Activated CD4-positive, alpha-beta T cell treated with anti-CD3 and anti-CD28 coated beads, Interleukin-2, amount 10 ng/mL, durations not matched to agents 24 days and 14 days (primary cell): ENCODE results near the gene MMAB. TPM values are rescaled to one million over a fixed set of nuclear protein-coding genes. Genes with fewer than 3 reads are reported as not detected.
A peak's percentile ranks its signal among the peaks of the same experiment; 100 is the strongest.

Experiments used
- DNase-seq: peaks from one replicate; pipeline ENCODE4 v3.0.0; 2022
- H3K27ac Mint-ChIP-seq: one replicate; pipeline ENCODE4 v1.8.0; 2022; ENCODE audit warnings: mild to moderate bottlenecking, mixed read lengths
- H3K27me3 Mint-ChIP-seq: one replicate; pipeline ENCODE4 v1.8.0; 2022; ENCODE audit warnings: mixed read lengths
- H3K36me3 Mint-ChIP-seq: one replicate; pipeline ENCODE4 v1.8.0; 2022; ENCODE audit warnings: low read depth, mild to moderate bottlenecking, mixed read lengths
- H3K4me1 Mint-ChIP-seq: one replicate; pipeline ENCODE4 v1.8.0; 2021; ENCODE audit warnings: mixed read lengths
- H3K4me3 Mint-ChIP-seq: one replicate; pipeline ENCODE4 v1.8.0; 2022; ENCODE audit warnings: mild to moderate bottlenecking, moderate library complexity, mixed read lengths
- H3K9me3 Mint-ChIP-seq: one replicate; pipeline ENCODE4 v1.8.0; 2021; ENCODE audit warnings: mixed read lengths
- intact Hi-C: fragments of 100-400 bp; cut with micrococcal nuclease; formaldehyde crosslinking; loops from one replicate; pipeline ENCODE4 v1.15.1; 2023
- total RNA-seq: library from RNA; stranded (reverse); gene quantifications from 2 replicates; pipeline ENCODE4 v1.2.3, GENCODE V29; 2022

The MMAB gene
- total RNA-seq, 1 donor from 2014 or later, result 44.3 TPM

DNA sequence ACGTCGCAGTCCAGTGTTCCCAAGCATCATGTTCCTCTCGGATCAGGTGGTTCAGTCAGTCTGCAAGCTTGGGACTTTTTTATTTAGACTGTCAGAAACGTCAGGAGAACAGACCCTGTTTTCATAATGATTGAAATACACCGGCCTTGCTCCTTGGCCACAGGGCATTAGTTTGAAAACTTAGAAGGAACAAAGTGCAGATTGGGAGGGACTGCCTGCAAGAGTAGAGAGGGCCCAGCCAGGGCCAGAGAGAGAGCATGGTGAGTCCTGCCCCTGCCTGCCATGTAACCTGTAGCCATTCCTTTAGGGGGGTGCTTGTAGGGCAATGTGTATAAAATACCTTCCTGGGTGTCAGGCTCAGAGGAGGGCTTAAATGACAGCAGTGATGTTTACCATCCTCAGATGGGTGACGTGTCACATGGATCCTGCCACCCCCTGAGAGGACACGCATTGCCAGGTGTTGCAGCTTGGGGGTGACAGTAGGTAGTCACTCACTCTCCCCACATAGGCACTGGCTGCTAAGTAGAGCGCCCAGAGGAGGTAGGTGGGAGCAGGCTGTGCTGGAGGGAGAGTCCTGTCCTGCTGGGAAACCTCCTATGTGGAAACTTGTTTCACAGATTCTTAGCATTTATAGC is 45.7 kb downstream of the MMAB start:
- intact Hi-C loops, result no loop called here
- no peak overlapping the region for H3K4me3 Mint-ChIP-seq
- no peak overlapping the region for H3K27ac Mint-ChIP-seq
- H3K9me3 Mint-ChIP-seq, result no peaks in the 10 kb centered on the region
- no peaks in the 10 kb centered on the region for H3K27me3 Mint-ChIP-seq
- H3K4me1 Mint-ChIP-seq, result no peaks in the 10 kb centered on the region
- H3K36me3 Mint-ChIP-seq, result peaks cover 8% of the 10 kb centered on the region
- DNase-seq, result no peak

DNA sequence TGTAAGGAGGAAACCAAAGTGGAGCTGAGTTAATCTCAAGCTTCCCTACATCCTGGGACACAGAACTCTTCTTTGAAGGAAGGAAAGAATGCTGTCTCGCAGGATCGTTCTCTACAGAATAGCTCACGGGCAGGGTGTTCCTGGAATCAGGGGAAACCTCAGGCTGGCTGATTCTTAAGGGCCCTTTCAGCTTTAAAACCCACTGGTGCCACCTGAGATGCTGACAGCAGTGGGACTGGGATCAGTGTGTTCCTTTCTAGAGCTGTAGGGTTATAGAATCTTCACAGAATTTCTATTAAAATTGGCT is 48.1 kb downstream of the MMAB start:
- intact Hi-C loops, result no loop called here
- peaks cover 14% of the 10 kb centered on the region for H3K36me3 Mint-ChIP-seq
- H3K9me3 Mint-ChIP-seq, result no peaks in the 10 kb centered on the region
- no peaks in the 10 kb centered on the region for H3K27me3 Mint-ChIP-seq
- no peak overlapping the region for H3K27ac Mint-ChIP-seq
- DNase-seq, result no peak
- H3K4me1 Mint-ChIP-seq, result no peaks in the 10 kb centered on the region
- no peak overlapping the region for H3K4me3 Mint-ChIP-seq

DNA sequence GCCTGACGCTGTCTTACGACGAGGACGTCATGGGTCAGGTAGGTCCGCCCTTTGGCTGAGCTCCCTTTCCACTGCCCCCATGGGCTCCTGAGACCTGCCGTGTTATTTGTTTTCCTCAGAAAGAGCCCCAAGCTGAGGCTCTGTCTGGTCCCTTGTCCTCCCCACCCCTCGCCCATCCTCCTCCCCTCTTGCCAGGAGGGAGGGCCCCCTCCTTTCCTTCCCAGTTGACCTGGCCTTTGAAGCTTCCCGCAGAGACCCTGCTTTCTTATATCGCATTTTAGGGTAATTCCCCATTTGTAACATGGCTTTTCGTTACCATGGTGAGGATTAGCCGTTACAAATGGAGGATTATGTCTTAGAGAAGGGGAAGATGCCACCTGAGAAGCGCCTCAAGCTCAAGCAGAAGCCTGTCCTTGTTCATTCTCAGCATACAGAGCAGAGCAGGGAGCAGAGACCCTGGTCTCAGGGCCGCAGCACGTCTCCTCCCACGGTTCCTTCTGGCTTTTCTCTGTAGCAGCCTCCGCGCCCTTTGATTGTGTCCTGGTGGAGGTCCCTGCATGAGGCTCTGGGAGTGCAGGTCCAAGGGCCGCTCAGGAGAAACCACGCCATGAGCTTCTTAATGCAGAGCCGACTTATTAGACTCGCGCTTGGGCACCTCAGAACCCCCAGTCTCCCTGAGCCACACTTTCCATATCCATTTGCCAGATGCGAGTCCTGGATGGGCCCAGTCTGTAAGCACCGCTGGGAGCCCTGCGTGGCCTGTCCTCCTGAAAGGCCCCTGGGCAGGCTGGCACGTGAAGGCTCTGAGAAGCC is 48.6 kb downstream of the MMAB start:
- Mint-ChIP-seq H3K9me3 (no peaks in the 10 kb centered on the region), H3K36me3 (peaks cover 16% of the 10 kb centered on the region), H3K4me3 (no peak overlapping the region), H3K4me1 (no peaks in the 10 kb centered on the region), H3K27ac (no peak overlapping the region), H3K27me3 (no peaks in the 10 kb centered on the region)
- intact Hi-C loops, result no loop called here
- no peak for DNase-seq

DNA sequence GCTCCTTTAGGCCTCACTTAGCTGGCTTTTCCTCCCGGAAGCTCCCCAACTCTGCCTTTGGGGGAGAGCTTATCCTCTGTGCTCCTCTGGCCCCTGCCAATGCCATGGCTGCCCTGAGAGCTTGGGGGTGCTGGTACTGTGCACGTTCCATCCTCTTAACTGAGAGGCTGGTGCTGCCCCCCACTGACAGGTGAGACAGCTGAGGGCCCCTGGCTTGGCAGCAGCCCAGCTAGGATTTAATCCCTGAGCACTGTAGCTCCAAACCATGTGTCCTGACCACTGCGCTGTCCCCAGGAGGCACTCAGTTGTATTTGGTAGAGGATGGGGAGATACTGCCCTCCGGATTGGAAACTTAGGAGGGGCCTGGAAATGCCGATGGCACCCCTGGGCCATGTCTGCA is 49.8 kb downstream of the MMAB start:
- no peak for DNase-seq
- intact Hi-C loops, result no loop called here

DNA sequence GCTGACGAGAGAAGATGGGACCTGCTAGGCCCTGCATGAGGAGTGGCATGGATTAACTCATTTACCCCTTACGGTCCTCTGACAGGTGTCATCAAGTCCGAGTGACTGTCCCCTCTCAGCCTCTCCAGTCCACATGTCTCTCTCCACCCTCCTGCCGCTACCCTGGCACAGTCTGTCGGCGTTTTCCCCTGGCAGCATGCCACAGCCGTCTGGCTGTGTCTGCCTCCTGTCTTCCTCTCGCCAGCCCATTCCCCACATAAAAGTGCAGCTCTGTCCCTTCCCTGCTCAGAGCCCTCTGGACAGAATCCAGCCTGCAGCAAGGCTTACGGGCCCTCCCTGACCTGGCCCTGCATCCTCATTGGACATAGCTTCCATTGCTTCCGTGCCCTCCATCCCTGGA is 50.2 kb downstream of the MMAB start:
- intact Hi-C loops, result no loop called here
- H3K4me1 Mint-ChIP-seq, result no peaks in the 10 kb centered on the region
- DNase-seq, result no peak
- no peaks in the 10 kb centered on the region for H3K9me3 Mint-ChIP-seq
- H3K27me3 Mint-ChIP-seq, result no peaks in the 10 kb centered on the region
- no peak overlapping the region for H3K27ac Mint-ChIP-seq
- peaks cover 19% of the 10 kb centered on the region for H3K36me3 Mint-ChIP-seq
- no peak overlapping the region for H3K4me3 Mint-ChIP-seq

More for the DNA sequence above, 49.8 kb downstream of the MMAB start:
- no peaks in the 10 kb centered on the region for H3K9me3 Mint-ChIP-seq
- no peaks in the 10 kb centered on the region for H3K4me1 Mint-ChIP-seq
- H3K27me3 Mint-ChIP-seq, result no peaks in the 10 kb centered on the region
- H3K4me3 Mint-ChIP-seq, result no peak overlapping the region
- H3K36me3 Mint-ChIP-seq, result peaks cover 19% of the 10 kb centered on the region
- H3K27ac Mint-ChIP-seq, result no peak overlapping the region

DNA sequence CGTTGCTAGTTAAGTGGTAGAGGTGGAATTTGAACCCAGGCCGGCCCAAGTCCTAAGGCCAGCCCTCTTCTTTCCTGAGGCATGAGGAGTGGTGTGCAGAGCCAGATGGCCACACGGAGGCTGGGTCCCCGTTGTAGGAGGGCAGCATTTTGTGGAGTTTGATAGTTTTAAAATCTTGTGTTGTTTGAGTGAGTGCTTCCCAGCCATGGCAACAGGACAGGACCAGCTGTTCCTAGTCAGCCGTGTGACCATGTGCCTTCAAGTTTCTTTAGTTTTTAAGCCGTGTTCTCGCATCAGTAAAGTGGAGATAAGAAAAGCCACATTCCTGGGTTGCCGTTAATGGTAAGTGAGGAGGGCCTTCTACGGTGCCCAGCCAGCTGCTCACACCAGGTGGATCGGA is 51.5 kb downstream of the MMAB start:
- no peak overlapping the region for H3K4me3 Mint-ChIP-seq
- H3K36me3 Mint-ChIP-seq, result peaks cover 25% of the 10 kb centered on the region
- DNase-seq, result no peak
- no peaks in the 10 kb centered on the region for H3K27me3 Mint-ChIP-seq
- no peaks in the 10 kb centered on the region for H3K4me1 Mint-ChIP-seq
- intact Hi-C loops, result no loop called here
- H3K9me3 Mint-ChIP-seq, result no peaks in the 10 kb centered on the region
- H3K27ac Mint-ChIP-seq, result no peak overlapping the region

DNA sequence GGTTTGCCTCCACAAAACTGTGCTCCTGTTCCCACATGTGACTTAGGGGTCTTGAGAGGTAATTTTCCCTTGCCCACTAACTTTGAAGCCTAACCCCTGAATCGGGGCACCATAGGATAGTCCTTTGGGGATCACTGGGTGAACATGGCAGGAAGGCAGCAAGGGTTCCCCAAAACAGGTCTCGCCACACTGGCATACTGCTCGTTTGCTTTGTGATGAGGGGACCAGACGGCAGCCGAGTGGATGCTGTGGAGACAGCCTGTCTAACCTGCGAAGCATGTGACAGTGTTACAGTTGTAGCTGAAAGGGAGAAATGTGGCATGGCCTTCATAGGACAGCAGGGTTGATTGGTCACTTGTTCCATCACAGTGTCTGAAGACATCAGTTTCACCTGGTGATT is 53.5 kb downstream of the MMAB start:
- intact Hi-C loops, result no loop called here
- no peaks in the 10 kb centered on the region for H3K27me3 Mint-ChIP-seq

DNA sequence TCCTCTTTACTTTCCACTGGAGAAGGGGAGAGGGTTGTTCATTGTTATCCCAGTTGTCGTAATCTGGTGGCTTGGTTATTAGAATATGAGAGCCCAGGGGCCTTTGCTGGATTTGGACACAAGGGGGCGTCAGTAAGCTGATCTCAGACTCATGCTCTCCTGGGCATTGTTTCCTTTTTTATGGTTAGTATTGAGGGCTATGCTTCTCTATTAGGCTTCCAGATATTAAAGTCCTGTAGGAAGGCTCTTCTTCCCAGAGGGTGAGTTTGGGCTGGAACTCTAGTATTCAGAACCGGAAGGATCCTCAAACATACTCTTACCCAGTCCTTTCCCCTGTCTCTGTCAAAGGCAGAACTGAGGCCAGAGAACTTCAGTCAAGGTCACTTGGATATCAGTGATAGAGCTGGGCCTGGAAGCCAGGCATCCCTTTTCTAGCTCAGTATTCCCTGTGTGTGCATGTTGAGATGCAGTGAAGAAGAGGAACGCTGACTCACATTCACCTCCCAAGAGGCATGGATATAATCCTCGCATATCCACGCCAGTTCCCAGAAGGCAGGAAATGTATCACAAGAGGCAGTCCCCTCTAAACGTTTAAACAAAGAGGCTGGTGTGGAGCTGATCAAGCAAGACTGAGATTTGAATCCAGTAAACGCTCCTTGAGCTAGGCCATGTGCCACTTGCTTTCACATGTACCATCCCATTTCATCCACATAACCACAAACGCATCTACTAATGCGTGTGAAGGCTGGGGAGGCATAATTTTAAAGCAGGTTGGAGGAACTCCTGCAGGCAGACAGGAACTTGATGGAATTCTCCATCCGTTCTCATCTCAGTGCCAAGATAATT is 54.3 kb downstream of the MMAB start:
- H3K36me3 Mint-ChIP-seq, result peaks cover 30% of the 10 kb centered on the region

More for the DNA sequence above, 53.5 kb downstream of the MMAB start:
- Mint-ChIP-seq H3K9me3 (no peaks in the 10 kb centered on the region), H3K27ac (no peak overlapping the region), H3K4me3 (no peak overlapping the region), H3K36me3 (peaks cover 26% of the 10 kb centered on the region), H3K4me1 (no peaks in the 10 kb centered on the region)
- no peak for DNase-seq

DNA sequence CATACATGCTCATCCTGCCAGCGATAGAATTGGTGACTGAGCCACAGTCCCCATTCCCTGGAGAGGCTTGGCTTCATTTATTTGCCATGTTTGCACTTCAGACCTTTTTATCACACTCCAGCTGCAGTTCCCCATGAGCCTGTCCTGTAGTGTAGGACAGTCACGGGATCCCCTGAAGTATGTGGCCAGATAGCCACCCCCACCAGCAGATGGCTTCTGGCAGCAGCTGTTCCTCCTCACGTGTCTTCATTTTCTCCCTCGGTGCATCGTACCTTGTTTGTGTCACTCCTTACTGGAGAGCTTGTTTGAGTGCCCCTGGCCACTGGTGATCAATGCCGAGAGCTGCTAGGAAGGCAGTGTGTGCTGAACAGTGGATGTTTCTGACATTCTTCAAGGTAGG is 55.7 kb downstream of the MMAB start:
- Mint-ChIP-seq H3K4me1 (no peaks in the 10 kb centered on the region), H3K36me3 (peaks cover 36% of the 10 kb centered on the region), H3K27me3 (no peaks in the 10 kb centered on the region), H3K4me3 (no peak overlapping the region), H3K9me3 (no peaks in the 10 kb centered on the region), H3K27ac (no peak overlapping the region)
- intact Hi-C loops, result no loop called here
- no peak for DNase-seq

More for the DNA sequence above, 54.3 kb downstream of the MMAB start:
- intact Hi-C loops, result no loop called here
- Mint-ChIP-seq H3K27me3 (no peaks in the 10 kb centered on the region), H3K4me1 (no peaks in the 10 kb centered on the region), H3K9me3 (no peaks in the 10 kb centered on the region), H3K27ac (no peak overlapping the region), H3K4me3 (no peak overlapping the region)
- DNase-seq, result peak; percentile 86

DNA sequence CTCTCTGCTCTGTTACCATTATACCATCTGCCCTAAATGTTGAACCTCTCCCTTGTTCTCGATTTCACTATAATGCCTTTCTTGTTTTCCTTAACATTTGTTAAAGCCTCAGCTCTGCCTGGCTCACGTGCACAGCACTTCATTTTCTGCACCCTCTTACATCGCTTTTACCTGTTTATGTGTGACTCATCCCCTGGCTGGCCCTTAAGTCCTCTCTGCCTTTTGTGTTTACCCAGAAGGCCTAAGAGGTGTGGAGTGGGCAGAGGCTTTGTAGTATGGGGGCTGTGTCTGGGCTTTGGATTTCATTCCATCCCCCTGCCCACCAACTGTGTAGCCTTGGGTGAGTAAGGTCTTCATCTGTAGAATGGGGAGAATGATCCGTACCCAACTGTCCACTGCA is 59.3 kb downstream of the MMAB start:
- intact Hi-C loops, result no loop called here
- Mint-ChIP-seq H3K4me1 (no peaks in the 10 kb centered on the region), H3K4me3 (no peak overlapping the region), H3K27ac (no peak overlapping the region), H3K9me3 (no peaks in the 10 kb centered on the region), H3K36me3 (peaks cover 44% of the 10 kb centered on the region), H3K27me3 (no peaks in the 10 kb centered on the region)
- no peak for DNase-seq

DNA sequence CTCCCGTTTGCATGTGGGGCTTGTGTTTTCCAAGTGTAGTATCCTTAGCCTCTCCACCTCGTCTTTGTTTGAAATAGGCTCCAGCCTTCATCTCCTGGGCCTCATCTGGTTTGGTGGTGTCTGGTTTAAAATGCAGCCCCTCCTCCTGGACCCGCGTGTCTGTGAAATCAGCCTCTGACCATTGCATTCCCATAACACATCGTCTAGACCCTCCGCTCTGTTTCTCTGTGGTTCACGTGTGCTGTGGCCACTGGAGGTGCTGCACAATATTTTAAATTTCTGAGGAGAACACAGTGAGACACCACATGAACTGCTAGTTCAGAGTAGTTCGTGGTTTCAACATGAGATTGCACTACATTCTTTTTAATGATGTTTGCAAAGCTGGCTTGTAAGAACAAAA is 60.3 kb downstream of the MMAB start:
- H3K4me1 Mint-ChIP-seq, result no peaks in the 10 kb centered on the region
- no peak overlapping the region for H3K27ac Mint-ChIP-seq
- H3K36me3 Mint-ChIP-seq, result peaks cover 47% of the 10 kb centered on the region
- no peak for DNase-seq
- no peak overlapping the region for H3K4me3 Mint-ChIP-seq
- H3K27me3 Mint-ChIP-seq, result no peaks in the 10 kb centered on the region
- no peaks in the 10 kb centered on the region for H3K9me3 Mint-ChIP-seq
- intact Hi-C loops, result no loop called here

DNA sequence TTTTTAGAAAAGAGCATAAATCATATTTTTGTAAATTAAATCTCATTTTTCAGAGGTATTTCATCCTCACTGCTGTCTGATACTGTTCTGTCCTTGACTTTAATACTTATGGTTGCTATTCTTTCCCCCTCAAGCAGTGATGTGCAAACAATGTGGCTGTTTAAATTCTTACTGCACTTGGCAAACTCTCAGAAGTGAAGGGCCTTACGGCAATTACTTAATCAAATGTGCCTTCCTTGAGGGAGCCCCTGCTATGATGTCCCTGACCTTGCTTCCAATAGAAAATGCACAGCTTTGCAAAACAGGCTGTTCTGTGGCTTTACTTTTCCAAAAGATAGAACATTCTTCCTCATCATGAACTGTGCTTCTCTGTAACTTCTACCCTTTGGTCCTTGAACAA is 60.7 kb downstream of the MMAB start:
- Mint-ChIP-seq H3K4me1 (no peaks in the 10 kb centered on the region), H3K9me3 (no peaks in the 10 kb centered on the region), H3K27me3 (no peaks in the 10 kb centered on the region), H3K27ac (no peak overlapping the region), H3K36me3 (peaks cover 45% of the 10 kb centered on the region), H3K4me3 (no peak overlapping the region)
- DNase-seq, result no peak
- intact Hi-C loops, result no loop called here

DNA sequence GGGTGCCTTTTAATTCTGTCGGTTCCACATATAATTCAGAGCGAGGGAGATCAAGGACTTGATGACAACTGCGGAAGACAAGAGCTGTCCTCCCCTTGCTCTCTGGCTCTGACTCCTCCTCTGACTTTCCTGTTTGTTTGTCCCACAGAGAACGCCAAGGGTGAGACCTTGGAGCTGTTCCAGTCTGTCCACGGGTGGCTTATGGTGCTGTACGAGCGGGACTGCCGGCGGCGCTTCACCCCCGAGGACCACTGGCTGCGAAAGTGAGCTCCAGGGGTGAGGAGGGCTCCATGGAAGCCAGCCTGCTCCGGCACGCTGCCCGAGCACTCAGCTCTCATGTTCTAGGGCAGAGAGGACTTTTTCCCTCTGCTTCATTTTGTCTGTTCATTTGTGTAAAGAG is 63.1 kb downstream of the MMAB start:
- intact Hi-C loops, result no loop called here
- no peak overlapping the region for H3K4me3 Mint-ChIP-seq
- H3K27me3 Mint-ChIP-seq, result no peaks in the 10 kb centered on the region
- H3K36me3 Mint-ChIP-seq, result peaks cover 49% of the 10 kb centered on the region
- no peak for DNase-seq
- no peak overlapping the region for H3K27ac Mint-ChIP-seq
- H3K4me1 Mint-ChIP-seq, result no peaks in the 10 kb centered on the region
- H3K9me3 Mint-ChIP-seq, result no peaks in the 10 kb centered on the region

DNA sequence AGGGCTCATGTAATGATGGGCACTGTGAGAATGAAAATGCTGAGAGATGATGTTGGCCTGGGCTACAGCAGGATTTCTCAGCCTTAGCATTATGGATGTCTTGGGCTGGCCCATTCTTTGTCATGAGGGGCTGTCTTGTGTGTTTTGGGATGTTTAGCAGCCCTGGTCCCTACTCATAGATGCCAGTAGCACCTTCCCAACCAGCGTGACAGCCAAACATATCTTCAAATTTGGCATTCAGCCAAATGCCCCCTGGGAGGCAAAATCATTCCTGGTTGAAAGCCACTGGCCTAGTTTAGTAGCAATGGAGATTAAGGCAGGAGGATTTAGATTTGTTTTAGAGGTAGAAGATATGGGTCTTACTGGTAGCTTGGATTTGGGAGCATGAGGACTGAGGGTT is 69.2 kb downstream of the MMAB start:
- Mint-ChIP-seq H3K27me3 (no peaks in the 10 kb centered on the region), H3K4me1 (no peaks in the 10 kb centered on the region), H3K9me3 (no peaks in the 10 kb centered on the region), H3K27ac (no peak overlapping the region), H3K36me3 (peaks cover 33% of the 10 kb centered on the region), H3K4me3 (no peak overlapping the region)
- intact Hi-C loops, result no loop called here
- DNase-seq, result no peak
